Transverse colon (tissue), 4 donors: ENCODE data around the gene CFAP54. TPM values are rescaled to one million over a fixed set of nuclear protein-coding genes. Genes with fewer than 3 reads are reported as not detected.

Experiments
- DNase-seq: peaks from one replicate; pipeline ENCODE4 v3.0.0-alpha.2; 2019
- H3K27ac ChIP-seq, 4 donors: fragments of 200-600 bp; sonication (generic); 2 replicates each; pipeline ENCODE4 v1.5.1; 2016 to 2018; ENCODE audit warnings: inconsistent platforms in 4 of 4
- H3K27me3 ChIP-seq: fragments of 200-600 bp; sonication (generic); 2 replicates; pipeline ENCODE4 v1.5.1; 2017; ENCODE audit warnings: inconsistent platforms
- H3K36me3 ChIP-seq, 4 donors: fragments of 200-600 bp; sonication (generic); 2 replicates each; pipeline ENCODE4 v1.5.1; 2017 to 2019; ENCODE audit warnings: inconsistent platforms in 4 of 4
- H3K4me1 ChIP-seq, 4 donors: fragments of 200-600 bp; sonication (generic); 2 replicates each; pipeline ENCODE4 v1.5.1; 2017 to 2020; ENCODE audit warnings: inconsistent platforms in 4 of 4
- H3K4me3 ChIP-seq, 4 donors: fragments of 200-600 bp; sonication (generic); 1 replicate in 1 of 4; 2 replicates in 3 of 4; pipeline versions ENCODE4 v1.5.1 to v1.6.1; 2017 to 2019; ENCODE audit warnings: inconsistent platforms in 4 of 4
- H3K9me3 ChIP-seq, 2 donors: fragments of 200-600 bp; sonication (generic); 2 replicates each; pipeline ENCODE4 v1.5.1; 2017 to 2019; ENCODE audit warnings: inconsistent platforms in 2 of 2
- CTCF ChIP-seq, 5 experiments: fragments of 200-600 bp in 3 of 5; fragments of 450-650 bp in 2 of 5; sonication (generic) in 3 of 5; IDR thresholded peaks; 1 replicate in 2 of 5; 2 replicates in 3 of 5; pipeline ENCODE4 v1.5.1; 2016 to 2017; ENCODE audit warnings: antibody characterized with exemption in 5 of 5, inconsistent platforms in 3 of 5, mild to moderate bottlenecking in 2 of 5, moderate library complexity in 1 of 5
- EP300 ChIP-seq: sonication (generic); formaldehyde crosslinking; IDR thresholded peaks from one replicate; pipeline ENCODE4 v1.6.1; 2017; ENCODE audit warnings: antibody characterized with exemption, low read depth
- POLR2A ChIP-seq: fragments of 450-650 bp; IDR thresholded peaks from one replicate; pipeline ENCODE4 v1.6.1; 2016; ENCODE audit warnings: antibody characterized with exemption, mild to moderate bottlenecking, moderate library complexity
- POLR2AphosphoS5 ChIP-seq, 3 donors: sonication (generic); formaldehyde crosslinking; IDR thresholded peaks; one replicate each; pipeline ENCODE4 v1.6.1; 2016; ENCODE audit warnings: antibody characterized with exemption in 3 of 3
- WGBS, 2 donors: methylation state at CpG; one replicate each; pipeline ENCODE4 v1.1.5; 2018; ENCODE audit warnings: low coverage in 1 of 2; 5-methylcytosine and 5-hydroxymethylcytosine counted together
- in situ Hi-C, 4 donors: fragments of 200-750 bp; cut with MboI; loops; one replicate each; pipeline versions ENCODE4 v1.15.0 to v1.15.1; 2017; ENCODE audit warnings: low sequenced_read_pairs in 3 of 4, low pct_ligation_motif_present in 1 of 4, low pct_unique_long_range_greater_than_20kb in 1 of 4
- intact Hi-C: fragments of 100-400 bp; cut with DNase I; formaldehyde crosslinking; loops from one replicate; pipeline ENCODE4 v1.15.1; 2023; ENCODE audit warnings: low total_unique reads
- total RNA-seq, 4 donors: library from RNA; depleted of rRNA; stranded (reverse); fragments of >200 nt; gene quantifications; one replicate each; pipeline ENCODE4 v1.1.0, GENCODE V29; 2016

Gene CFAP54
- total RNA-seq, 4 donors from 2014 or later = 0.14 to 22.3 (median 2.1) TPM; not detected in 1

- intact Hi-C loops (no loop called here), in situ Hi-C loops (no loop called here)
- DNase-seq = no peak
- no peak overlapping the region for H3K4me3 ChIP-seq
- H3K9me3 ChIP-seq = no peaks in the 10 kb centered on the region
- TF ChIP-seq EP300 (no peak), POLR2AphosphoS5 (IDR thresholded peaks at IDR 0.05) (no peak), POLR2A (no peak), CTCF (IDR thresholded peaks at IDR 0.05) (no peak)
- H3K36me3 ChIP-seq = no peaks in the 10 kb centered on the region
- 50 to 80% methylated on average over 1 to 2 of the region's 2 CpGs for WGBS, 2 donors
- H3K27ac ChIP-seq = no peak overlapping the region
- H3K4me1 ChIP-seq = no peaks in the 10 kb centered on the region
- H3K27me3 ChIP-seq = no peaks in the 10 kb centered on the region
Measured at GRCh38 chr12:96752211-96752610, 262.8 kb downstream of the CFAP54 start.

GRCh38 chr12:96766232-96766631, 276.9 kb downstream of the CFAP54 start:
- in situ Hi-C loops (no loop called here), intact Hi-C loops (no loop called here)
- no peaks in the 10 kb centered on the region for H3K27me3 ChIP-seq
- H3K36me3 ChIP-seq = no peaks in the 10 kb centered on the region
- no peaks in the 10 kb centered on the region for H3K9me3 ChIP-seq
- H3K4me1 ChIP-seq = no peaks in the 10 kb centered on the region
- TF ChIP-seq POLR2A (no peak), EP300 (no peak), CTCF (IDR thresholded peaks at IDR 0.05) (no peak), POLR2AphosphoS5 (IDR thresholded peaks at IDR 0.05) (no peak)
- H3K4me3 ChIP-seq = no peak overlapping the region
- no peak for DNase-seq
- H3K27ac ChIP-seq = no peak overlapping the region
- 50 to 66% methylated on average over 3 of the region's 3 CpGs for WGBS, 2 donors

- Histone ChIP-seq H3K9me3 (no peaks in the 10 kb centered on the region), H3K36me3 (no peaks in the 10 kb centered on the region), H3K27me3 (no peaks in the 10 kb centered on the region), H3K4me3 (no peak overlapping the region), H3K4me1 (no peaks in the 10 kb centered on the region), H3K27ac (no peak overlapping the region)
- TF ChIP-seq EP300 (no peak), CTCF (IDR thresholded peaks at IDR 0.05) (no peak), POLR2AphosphoS5 (IDR thresholded peaks at IDR 0.05) (no peak), POLR2A (no peak)
- intact Hi-C loops = no loop called here
- in situ Hi-C loops = no loop called here
- no peak for DNase-seq
- WGBS, 2 donors = 66 to 71% methylated on average over 6 to 7 of the region's 7 CpGs
Measured at GRCh38 chr12:96769400-96769799, 280.0 kb downstream of the CFAP54 start.

- Histone ChIP-seq H3K36me3 (no peaks in the 10 kb centered on the region), H3K27me3 (no peaks in the 10 kb centered on the region), H3K4me1 (no peaks in the 10 kb centered on the region), H3K4me3 (no peak overlapping the region), H3K27ac (no peak overlapping the region), H3K9me3 (no peaks in the 10 kb centered on the region)
- TF ChIP-seq CTCF (IDR thresholded peaks at IDR 0.05) (no peak), POLR2AphosphoS5 (IDR thresholded peaks at IDR 0.05) (no peak), POLR2A (no peak), EP300 (no peak)
- in situ Hi-C loops (no loop called here), intact Hi-C loops (no loop called here)
- 46 to 62% methylated on average over 2 to 3 of the region's 3 CpGs for WGBS, 2 donors
- DNase-seq = no peak
Measured at GRCh38 chr12:96770219-96771102, 281.1 kb downstream of the CFAP54 start.
